CD4-positive, alpha-beta T cell (primary cell): ENCODE data around the gene RFC2. TPM values are rescaled to one million over a fixed set of nuclear protein-coding genes. Genes with fewer than 3 reads are reported as not detected.

Experiments used
- ATAC-seq: fragments of 200-7000 bp; cut with Tn5 transposase; one replicate; pipeline ENCODE4 v1.10.0; 2022; ENCODE audit warnings: mild to moderate bottlenecking; ENCODE audit not compliant: poor library complexity
- CTCF ChIA-PET: fragments of 350-600 bp; sonication (Branson Sonifier 250); formaldehyde crosslinking; loops from one replicate; lab custom pipeline; 2021; ENCODE audit warnings: antibody characterized with exemption, inconsistent platforms; lab: Charles Lee
- POLR2A ChIA-PET: fragments of 350-600 bp; sonication (Branson Sonifier 250); formaldehyde crosslinking; loops from one replicate; lab custom pipeline; 2021; ENCODE audit warnings: antibody characterized with exemption, inconsistent platforms; lab: Charles Lee
- DNase-seq, 14 experiments: peaks; one replicate each; pipeline ENCODE4 v3.0.0-alpha.2; 2013 to 2020; ENCODE audit warnings: mixed read lengths in 2 of 14
- H3K27ac ChIP-seq, 2 donors: one replicate each; pipeline versions ENCODE4 v1.5.1 to v1.7.0; 2013; ENCODE audit warnings: low read length in 2 of 2, low read depth in 1 of 2, mild to moderate bottlenecking in 1 of 2
- H3K27me3 ChIP-seq, 2 experiments: 1 replicate in 1 of 2; 2 replicates in 1 of 2; pipeline versions ENCODE4 v1.6.1 to v1.7.0; 2013; ENCODE audit warnings: low read length in 2 of 2, control low read depth in 1 of 2, mild to moderate bottlenecking in 1 of 2, moderate library complexity in 1 of 2; ENCODE audit not compliant: insufficient read depth in 2 of 2, control insufficient read depth in 1 of 2
- H3K36me3 ChIP-seq: one replicate; pipeline ENCODE4 v1.6.1; 2013; ENCODE audit warnings: low read length, control low read depth; ENCODE audit not compliant: insufficient read depth
- H3K4me1 ChIP-seq: one replicate; pipeline ENCODE4 v1.6.1; 2013; ENCODE audit warnings: low read length, control low read depth; ENCODE audit not compliant: insufficient read depth
- H3K4me3 ChIP-seq: one replicate; pipeline ENCODE4 v1.5.1; 2013; ENCODE audit warnings: mild to moderate bottlenecking, low read length, moderate library complexity
- H3K9me3 ChIP-seq, 2 experiments: 1 replicate in 1 of 2; 2 replicates in 1 of 2; pipeline versions ENCODE4 v1.6.1 to v1.7.0; 2013; ENCODE audit warnings: low read length in 2 of 2, mild to moderate bottlenecking in 2 of 2, control low read depth in 1 of 2, moderate library complexity in 1 of 2; ENCODE audit not compliant: control insufficient read depth in 1 of 2, insufficient read depth in 1 of 2
- H3K27ac Mint-ChIP-seq: one replicate; pipeline ENCODE4 v1.8.0; 2020; ENCODE audit warnings: mixed read lengths
- H3K27me3 Mint-ChIP-seq: one replicate; pipeline ENCODE4 v1.8.0; 2021; ENCODE audit warnings: mixed read lengths
- H3K36me3 Mint-ChIP-seq: one replicate; pipeline ENCODE4 v1.8.0; 2021; ENCODE audit warnings: low read depth, mixed read lengths
- H3K4me1 Mint-ChIP-seq: one replicate; pipeline ENCODE4 v1.8.0; 2021; ENCODE audit warnings: low read depth, mixed read lengths
- H3K4me3 Mint-ChIP-seq: one replicate; pipeline ENCODE4 v1.8.0; 2020; ENCODE audit warnings: mild to moderate bottlenecking, mixed read lengths
- H3K9me3 Mint-ChIP-seq: one replicate; pipeline ENCODE4 v1.8.0; 2020; ENCODE audit warnings: mixed read lengths
- CTCF ChIP-seq: fragments of 200-600 bp; IDR thresholded peaks from one replicate; pipeline ENCODE4 v1.8.0; 2022; ENCODE audit warnings: antibody characterized with exemption, mild to moderate bottlenecking
- intact Hi-C, 2 experiments: fragments of 100-400 bp; cut with DNase I in 1 of 2; cut with micrococcal nuclease in 1 of 2; formaldehyde crosslinking; loops; one replicate each; pipeline versions ENCODE4 v1.15.1 to v1.9.0; 2023 to 2025; cut with DNase I, micrococcal nuclease
- total RNA-seq, 174 experiments: library from RNA in 2 of 174; stranded (reverse) in 2 of 174; gene quantifications; one replicate each; pipeline ENCODE4 v1.2.3 and lab custom pipeline; 2021 to 2026

Gene RFC2
- total RNA-seq, 2 experiments from 2014 or later, result 8.5 to 9.6 TPM

GRCh38 chr7:74286131-74286530 lies 31.9 kb upstream of the RFC2 start:
- H3K27ac ChIP-seq, result no peak overlapping the region
- ChIA-PET POLR2A (no interaction called here), CTCF (interaction anchor here (1.0 kb wide), 1 partner anchor 11 kb away, joined by 3 read pairs; no protein-coding TSS in a partner anchor)
- no peak for TF ChIP-seq CTCF
- H3K9me3 Mint-ChIP-seq, result no peaks in the 10 kb centered on the region
- peaks cover 0 to 4% of the 10 kb centered on the region in 2 experiments for H3K9me3 ChIP-seq
- no peaks in the 10 kb centered on the region for H3K36me3 Mint-ChIP-seq
- no peak overlapping the region for H3K27ac Mint-ChIP-seq
- H3K4me3 ChIP-seq, result no peak overlapping the region
- DNase-seq (no peak), ATAC-seq (no peak)
- peaks cover 19% of the 10 kb centered on the region for H3K4me1 Mint-ChIP-seq
- H3K27me3 Mint-ChIP-seq, result peaks cover 4% of the 10 kb centered on the region
- intact Hi-C loops, result no loop called here
- H3K4me3 Mint-ChIP-seq, result no peak overlapping the region
- peaks cover 0 to 5% of the 10 kb centered on the region in 2 experiments for H3K27me3 ChIP-seq
- peaks cover 26% of the 10 kb centered on the region for H3K4me1 ChIP-seq
- H3K36me3 ChIP-seq, result no peaks in the 10 kb centered on the region

GRCh38 chr7:74284781-74285259 lies 30.6 kb upstream of the RFC2 start:
- Histone ChIP-seq H3K4me1 (peaks cover 16% of the 10 kb centered on the region), H3K27me3 (peaks cover 0 to 5% of the 10 kb centered on the region in 2 experiments), H3K36me3 (no peaks in the 10 kb centered on the region), H3K9me3 (peaks cover 0 to 4% of the 10 kb centered on the region in 2 experiments), H3K27ac (no peak overlapping the region), H3K4me3 (no peak overlapping the region)
- Mint-ChIP-seq H3K4me1 (peaks cover 12% of the 10 kb centered on the region), H3K4me3 (no peak overlapping the region), H3K9me3 (no peaks in the 10 kb centered on the region), H3K27me3 (peaks cover 4% of the 10 kb centered on the region), H3K27ac (no peak overlapping the region), H3K36me3 (no peaks in the 10 kb centered on the region)
- peak in 1 of 14 experiments; percentile 17 for DNase-seq
- CTCF ChIA-PET, result interaction anchor here (1.0 kb wide), 1 partner anchor 9 kb away, joined by 3 read pairs; no protein-coding TSS in a partner anchor
- no peak for ATAC-seq
- POLR2A ChIA-PET, result no interaction called here
- intact Hi-C loops, result no loop called here
- no peak for TF ChIP-seq CTCF

- no peak overlapping the region for H3K4me3 ChIP-seq
- Mint-ChIP-seq H3K9me3 (no peaks in the 10 kb centered on the region), H3K27ac (no peak overlapping the region), H3K36me3 (no peaks in the 10 kb centered on the region), H3K4me1 (peaks cover 11% of the 10 kb centered on the region), H3K27me3 (peaks cover 4% of the 10 kb centered on the region), H3K4me3 (no peak overlapping the region)
- H3K27me3 ChIP-seq, result peaks cover 0 to 5% of the 10 kb centered on the region in 2 experiments
- intact Hi-C loops, result no loop called here
- peak in 1 of 14 experiments; percentile 24 for DNase-seq
- H3K27ac ChIP-seq, result no peak overlapping the region
- no peaks in the 10 kb centered on the region for H3K36me3 ChIP-seq
- ATAC-seq, result no peak
- ChIA-PET CTCF (interaction anchor here (1.0 kb wide), 1 partner anchor 9 kb away, joined by 3 read pairs; no protein-coding TSS in a partner anchor), POLR2A (no interaction called here)
- H3K9me3 ChIP-seq, result peaks cover 0 to 4% of the 10 kb centered on the region in 2 experiments
- no peak for TF ChIP-seq CTCF
- H3K4me1 ChIP-seq, result peaks cover 10% of the 10 kb centered on the region
Measured at GRCh38 chr7:74283858-74284447, 29.8 kb upstream of the RFC2 start.
